Chondrocyte (in vitro differentiated cells): ENCODE measurements around the gene ICA1. TPM values are rescaled to one million over a fixed set of nuclear protein-coding genes. Genes with fewer than 3 reads are reported as not detected.

Source experiments
- DNase-seq: peaks from one replicate; pipeline ENCODE4 v3.0.0; 2021; ENCODE audit warnings: mixed read lengths, low spot score
- H3K27ac Mint-ChIP-seq: one replicate; pipeline ENCODE4 v1.8.0; 2021; ENCODE audit warnings: mild to moderate bottlenecking, moderate library complexity, mixed read lengths; ENCODE audit not compliant: unreplicated experiment
- H3K27me3 Mint-ChIP-seq: 2 replicates; pipeline ENCODE4 v1.8.0; 2021; ENCODE audit warnings: low read depth, mixed read lengths
- H3K36me3 Mint-ChIP-seq: 2 replicates; pipeline ENCODE4 v1.8.0; 2021; ENCODE audit warnings: low read depth, mixed read lengths
- H3K4me1 Mint-ChIP-seq: 2 replicates; pipeline ENCODE4 v1.8.0; 2021; ENCODE audit warnings: low read depth, mild to moderate bottlenecking, mixed read lengths
- H3K4me3 Mint-ChIP-seq: one replicate; pipeline ENCODE4 v1.8.0; 2021; ENCODE audit warnings: mild to moderate bottlenecking, moderate library complexity, mixed read lengths; ENCODE audit not compliant: unreplicated experiment
- H3K9me3 Mint-ChIP-seq: 2 replicates; pipeline ENCODE4 v1.8.0; 2021; ENCODE audit warnings: low read depth, mixed read lengths
- total RNA-seq: library from RNA; stranded (reverse); gene quantifications from 3 replicates; pipeline ENCODE4 v1.2.1, GENCODE V29; 2021
- TF ChIP-seq, protein P1 (sequence below): fragments of 200-600 bp; sonication (generic); IDR thresholded peaks from 2 replicates; pipeline ENCODE4 v1.5.0; 2021; ENCODE audit warnings: antibody characterized with exemption, mild to moderate bottlenecking, moderate library complexity

The ICA1 gene
- total RNA-seq, 1 donor from 2014 or later = 5.0 TPM

DNA sequence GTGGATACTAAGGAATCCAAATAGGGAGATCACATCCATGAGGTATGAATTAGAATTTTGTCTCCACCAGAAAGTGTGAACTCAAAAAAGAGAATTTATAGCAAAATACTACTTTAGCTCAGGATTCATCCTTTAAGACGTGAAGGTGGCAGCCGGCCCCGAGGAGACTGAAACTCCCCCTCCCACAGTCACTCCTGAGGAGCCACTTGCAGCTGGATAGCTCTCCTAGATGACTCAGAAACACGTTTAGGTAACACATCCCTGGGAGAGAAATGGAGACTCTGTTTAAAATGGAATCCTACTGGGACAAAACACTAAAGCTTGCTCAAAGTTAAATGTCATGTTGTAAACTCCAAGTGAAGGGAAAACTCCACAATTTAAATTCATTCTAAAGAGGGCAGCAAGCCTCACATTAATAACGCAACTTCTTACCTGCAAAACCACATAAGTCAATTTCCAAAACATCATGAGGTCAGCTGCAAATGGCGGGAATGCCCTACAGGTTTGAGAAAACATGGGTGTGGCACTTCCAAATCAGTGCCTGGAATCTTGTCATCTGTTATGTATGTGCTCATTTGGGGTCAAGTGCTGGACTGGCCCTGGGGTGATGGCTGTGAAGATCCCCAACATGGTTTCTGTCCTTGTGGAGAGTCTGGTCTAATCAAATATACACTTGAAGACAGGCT, 46.2 kb downstream of the ICA1 start:
- Mint-ChIP-seq H3K4me1 (peaks cover 2% of the 10 kb centered on the region), H3K27ac (no peak overlapping the region), H3K9me3 (no peaks in the 10 kb centered on the region), H3K36me3 (no peaks in the 10 kb centered on the region), H3K4me3 (no peak overlapping the region), H3K27me3 (no peaks in the 10 kb centered on the region)
- TF ChIP-seq, protein P1, sequence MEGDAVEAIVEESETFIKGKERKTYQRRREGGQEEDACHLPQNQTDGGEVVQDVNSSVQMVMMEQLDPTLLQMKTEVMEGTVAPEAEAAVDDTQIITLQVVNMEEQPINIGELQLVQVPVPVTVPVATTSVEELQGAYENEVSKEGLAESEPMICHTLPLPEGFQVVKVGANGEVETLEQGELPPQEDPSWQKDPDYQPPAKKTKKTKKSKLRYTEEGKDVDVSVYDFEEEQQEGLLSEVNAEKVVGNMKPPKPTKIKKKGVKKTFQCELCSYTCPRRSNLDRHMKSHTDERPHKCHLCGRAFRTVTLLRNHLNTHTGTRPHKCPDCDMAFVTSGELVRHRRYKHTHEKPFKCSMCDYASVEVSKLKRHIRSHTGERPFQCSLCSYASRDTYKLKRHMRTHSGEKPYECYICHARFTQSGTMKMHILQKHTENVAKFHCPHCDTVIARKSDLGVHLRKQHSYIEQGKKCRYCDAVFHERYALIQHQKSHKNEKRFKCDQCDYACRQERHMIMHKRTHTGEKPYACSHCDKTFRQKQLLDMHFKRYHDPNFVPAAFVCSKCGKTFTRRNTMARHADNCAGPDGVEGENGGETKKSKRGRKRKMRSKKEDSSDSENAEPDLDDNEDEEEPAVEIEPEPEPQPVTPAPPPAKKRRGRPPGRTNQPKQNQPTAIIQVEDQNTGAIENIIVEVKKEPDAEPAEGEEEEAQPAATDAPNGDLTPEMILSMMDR = no peak
- no peak for DNase-seq

DNA sequence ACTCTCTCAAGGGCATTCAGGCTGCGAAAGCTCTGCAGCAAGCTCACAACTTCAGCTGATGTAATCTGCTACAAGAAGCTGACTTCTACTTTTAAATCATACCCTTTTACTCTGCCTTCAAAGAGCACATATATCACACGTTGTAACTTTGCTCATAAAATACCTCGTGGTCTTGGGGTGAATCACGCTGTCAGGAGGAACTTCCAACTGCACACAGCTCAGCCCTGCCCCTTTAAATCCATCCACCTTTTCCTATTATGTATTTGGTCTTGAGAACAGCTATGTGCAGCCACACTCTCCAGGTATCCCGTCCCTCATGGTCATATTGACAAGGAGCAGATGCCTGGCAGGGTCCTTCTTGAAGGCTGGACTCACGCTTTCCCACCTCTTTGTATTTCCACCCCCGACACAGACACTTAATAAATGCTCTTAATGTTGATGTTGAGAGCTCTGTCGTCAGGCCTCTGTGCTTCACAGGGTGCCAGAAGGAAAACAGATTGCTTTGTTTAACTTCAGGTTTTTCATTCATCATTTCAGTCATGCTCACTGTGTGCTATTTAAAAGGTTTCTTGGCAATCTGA, 47.6 kb downstream of the ICA1 start:
- TF ChIP-seq, protein P1 = no peak
- Mint-ChIP-seq H3K4me1 (peaks cover 2% of the 10 kb centered on the region), H3K4me3 (no peak overlapping the region), H3K9me3 (no peaks in the 10 kb centered on the region), H3K27ac (no peak overlapping the region), H3K36me3 (no peaks in the 10 kb centered on the region), H3K27me3 (no peaks in the 10 kb centered on the region)
- no peak for DNase-seq

DNA sequence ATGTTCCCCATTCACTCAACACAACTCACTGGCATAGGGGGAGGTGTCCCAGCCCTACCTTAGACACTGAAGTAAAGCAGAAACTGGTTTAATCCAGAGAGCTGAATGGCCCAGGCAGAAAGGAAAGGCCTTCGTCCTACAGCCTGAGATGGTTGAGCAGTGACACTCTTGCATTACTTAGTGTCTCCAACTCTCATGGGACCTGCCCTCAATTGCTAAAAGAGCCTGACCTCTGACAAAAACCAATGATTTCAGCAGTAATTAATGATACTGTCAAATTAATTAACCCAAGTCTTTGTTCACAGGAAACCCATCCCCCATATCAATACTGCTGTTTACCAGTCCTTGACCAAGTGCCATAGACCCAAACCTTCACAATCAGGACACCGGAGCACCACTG, 48.6 kb downstream of the ICA1 start:
- H3K27me3 Mint-ChIP-seq = no peaks in the 10 kb centered on the region
- H3K36me3 Mint-ChIP-seq = no peaks in the 10 kb centered on the region
- no peaks in the 10 kb centered on the region for H3K9me3 Mint-ChIP-seq
- H3K4me3 Mint-ChIP-seq = no peak overlapping the region
- H3K4me1 Mint-ChIP-seq = peaks cover 2% of the 10 kb centered on the region
- TF ChIP-seq, protein P1 = no peak
- no peak for DNase-seq
- no peak overlapping the region for H3K27ac Mint-ChIP-seq

DNA sequence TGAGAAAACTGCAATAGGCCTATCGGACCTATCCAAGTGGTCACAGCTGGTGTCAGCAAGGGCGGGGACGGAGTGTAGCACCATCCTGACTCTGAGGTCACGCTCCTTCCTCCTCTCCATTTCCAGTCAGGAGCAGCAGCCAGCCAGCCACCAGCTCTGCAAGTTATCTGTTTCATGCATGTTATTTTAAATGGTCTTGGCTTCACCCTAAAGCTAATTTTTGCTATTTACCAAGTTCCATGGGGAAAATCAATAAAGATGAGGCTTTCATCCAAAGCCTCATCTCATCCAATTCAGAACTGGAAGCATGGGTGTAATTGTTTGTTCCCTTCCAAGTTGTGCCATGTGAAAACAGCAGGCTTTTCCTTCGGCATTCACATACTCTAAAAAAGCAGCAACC, 49.3 kb downstream of the ICA1 start:
- Mint-ChIP-seq H3K27me3 (no peaks in the 10 kb centered on the region), H3K27ac (no peak overlapping the region)

DNA sequence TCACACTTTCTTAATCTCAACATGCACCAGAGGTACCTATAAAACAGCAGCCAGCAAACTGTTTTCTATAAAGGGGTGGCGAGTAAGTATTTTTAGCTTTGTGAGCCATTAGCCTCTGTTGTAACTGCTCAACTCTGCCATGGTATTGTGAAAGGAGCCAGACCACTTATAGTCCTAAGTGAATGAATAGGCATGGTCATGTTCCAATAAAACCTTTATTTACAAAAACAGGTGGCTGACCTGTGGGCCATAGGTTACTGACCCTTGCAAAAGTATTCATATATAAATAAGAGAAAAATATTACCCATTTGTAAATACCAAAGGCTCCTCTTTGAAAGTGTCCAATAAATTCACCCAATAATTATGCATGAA, 50.3 kb downstream of the ICA1 start:
- Mint-ChIP-seq H3K4me3 (no peak overlapping the region), H3K27ac (no peak overlapping the region), H3K4me1 (no peaks in the 10 kb centered on the region), H3K9me3 (no peaks in the 10 kb centered on the region), H3K36me3 (no peaks in the 10 kb centered on the region), H3K27me3 (no peaks in the 10 kb centered on the region)
- TF ChIP-seq, protein P1 = no peak
- DNase-seq = no peak

More for the DNA sequence above, 49.3 kb downstream of the ICA1 start:
- peaks cover 2% of the 10 kb centered on the region for H3K4me1 Mint-ChIP-seq
- no peak for DNase-seq
- no peaks in the 10 kb centered on the region for H3K36me3 Mint-ChIP-seq
- TF ChIP-seq, protein P1 = no peak
- H3K4me3 Mint-ChIP-seq = no peak overlapping the region
- no peaks in the 10 kb centered on the region for H3K9me3 Mint-ChIP-seq
